ENCODE data around the gene PLXDC1.

The PLXDC1 gene

GRCh38 chr17:39194089-39194984 lies 42.9 kb upstream of the PLXDC1 start:
- TF ChIP-seq CTCF (IDR thresholded peaks at IDR 0.05): no peak
- no peak overlapping the region for H3K4me3 ChIP-seq (ENCODE audit: low read depth in 1 of 2, low read length in 1 of 2)

GRCh38 chr17:39193346-39193745 lies 41.9 kb upstream of the PLXDC1 start:
- H3K9me3 ChIP-seq: no peaks in the 10 kb centered on the region
- H3K27me3 ChIP-seq: peaks cover 56% of the 10 kb centered on the region
- no peak for TF ChIP-seq CTCF (IDR thresholded peaks at IDR 0.05)
- peaks cover 7 to 18% of the 10 kb centered on the region in 2 experiments for H3K4me1 ChIP-seq (ENCODE audit: control insufficient read depth in 1 of 2, insufficient read depth in 1 of 2, low read depth in 1 of 2, low read length in 1 of 2)
- H3K36me3 ChIP-seq: no peaks in the 10 kb centered on the region
- no peak overlapping the region for H3K4me3 ChIP-seq (ENCODE audit: low read depth in 1 of 2, low read length in 1 of 2)
- no peak overlapping the region for H3K27ac ChIP-seq

More at GRCh38 chr17:39194089-39194984, 42.9 kb upstream of the PLXDC1 start:
- H3K27ac ChIP-seq: no peak overlapping the region
- H3K9me3 ChIP-seq: no peaks in the 10 kb centered on the region
- peaks cover 15 to 28% of the 10 kb centered on the region in 2 experiments for H3K4me1 ChIP-seq (ENCODE audit: control insufficient read depth in 1 of 2, insufficient read depth in 1 of 2, low read depth in 1 of 2, low read length in 1 of 2)
- H3K36me3 ChIP-seq: no peaks in the 10 kb centered on the region
- H3K27me3 ChIP-seq: peaks cover 60% of the 10 kb centered on the region

DNA sequence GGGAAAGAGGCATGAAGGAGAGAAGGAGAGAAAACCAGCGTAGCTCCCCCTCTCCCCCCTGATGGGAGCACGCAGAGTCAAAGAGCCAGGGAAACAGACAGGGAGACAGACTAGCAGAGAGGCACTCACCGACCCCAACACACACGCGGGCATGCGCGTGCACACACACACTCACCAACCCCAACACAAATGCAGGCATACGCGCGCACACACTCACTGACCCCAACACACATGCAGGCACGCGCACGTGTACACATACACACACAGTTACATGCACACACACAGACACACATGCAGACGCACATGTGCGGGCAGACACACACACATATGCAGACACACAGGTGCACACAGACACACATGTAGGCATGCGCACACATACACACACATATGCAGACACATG lies 41.5 kb upstream of the PLXDC1 start:
- Histone ChIP-seq H3K36me3 (no peaks in the 10 kb centered on the region), H3K4me3 (ENCODE audit: low read depth in 1 of 2, low read length in 1 of 2) (no peak overlapping the region), H3K27ac (no peak overlapping the region), H3K9me3 (no peaks in the 10 kb centered on the region), H3K27me3 (peaks cover 52% of the 10 kb centered on the region), H3K4me1 (ENCODE audit: control insufficient read depth in 1 of 2, insufficient read depth in 1 of 2, low read depth in 1 of 2, low read length in 1 of 2) (peaks cover 7 to 14% of the 10 kb centered on the region in 2 experiments)
- no peak for TF ChIP-seq CTCF (IDR thresholded peaks at IDR 0.05)

DNA sequence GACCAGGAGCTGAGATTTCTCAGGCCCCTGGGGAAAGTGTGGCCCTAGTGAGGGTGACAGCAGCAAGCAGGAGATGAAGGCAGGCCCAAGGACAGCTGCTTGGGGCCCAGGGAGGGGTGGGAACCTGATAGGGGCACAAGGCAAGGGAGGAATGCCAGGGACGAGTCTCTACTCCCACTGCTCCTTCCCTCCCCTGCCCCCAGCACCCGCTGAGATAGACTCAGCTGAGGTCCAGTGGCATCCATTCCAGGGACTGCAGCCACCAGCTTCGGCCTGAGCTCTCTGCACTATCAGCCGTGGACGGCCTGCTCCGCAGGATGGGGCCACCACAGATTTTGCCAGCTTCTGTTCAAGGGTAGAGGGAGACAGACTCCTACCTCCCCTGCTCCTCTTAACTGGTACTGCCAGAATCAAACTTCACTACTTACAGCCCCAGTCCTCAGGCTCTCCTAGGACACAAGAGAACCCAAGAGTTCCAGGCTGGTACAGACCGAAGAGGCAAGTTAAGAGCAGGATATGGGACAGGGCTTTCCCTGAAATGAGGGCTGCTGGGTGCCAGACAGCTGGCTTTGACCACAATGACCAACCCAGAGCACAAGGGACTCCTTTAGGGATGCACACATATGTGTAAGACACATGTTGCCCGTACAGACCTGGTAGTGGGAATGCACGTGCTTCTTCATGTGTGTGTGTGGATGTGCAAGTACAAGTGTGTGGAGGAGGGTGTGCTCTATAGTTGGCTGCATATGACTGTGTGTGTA lies 40.5 kb upstream of the PLXDC1 start:
- no peak overlapping the region for H3K4me3 ChIP-seq (ENCODE audit: low read depth in 1 of 2, low read length in 1 of 2)
- no peak overlapping the region for H3K27ac ChIP-seq
- no peak for TF ChIP-seq CTCF (IDR thresholded peaks at IDR 0.05)
- H3K36me3 ChIP-seq: no peaks in the 10 kb centered on the region
- H3K4me1 ChIP-seq (ENCODE audit: control insufficient read depth in 1 of 2, insufficient read depth in 1 of 2, low read depth in 1 of 2, low read length in 1 of 2): peaks cover 2 to 4% of the 10 kb centered on the region in 2 experiments
- peaks cover 42% of the 10 kb centered on the region for H3K27me3 ChIP-seq
- H3K9me3 ChIP-seq: no peaks in the 10 kb centered on the region

DNA sequence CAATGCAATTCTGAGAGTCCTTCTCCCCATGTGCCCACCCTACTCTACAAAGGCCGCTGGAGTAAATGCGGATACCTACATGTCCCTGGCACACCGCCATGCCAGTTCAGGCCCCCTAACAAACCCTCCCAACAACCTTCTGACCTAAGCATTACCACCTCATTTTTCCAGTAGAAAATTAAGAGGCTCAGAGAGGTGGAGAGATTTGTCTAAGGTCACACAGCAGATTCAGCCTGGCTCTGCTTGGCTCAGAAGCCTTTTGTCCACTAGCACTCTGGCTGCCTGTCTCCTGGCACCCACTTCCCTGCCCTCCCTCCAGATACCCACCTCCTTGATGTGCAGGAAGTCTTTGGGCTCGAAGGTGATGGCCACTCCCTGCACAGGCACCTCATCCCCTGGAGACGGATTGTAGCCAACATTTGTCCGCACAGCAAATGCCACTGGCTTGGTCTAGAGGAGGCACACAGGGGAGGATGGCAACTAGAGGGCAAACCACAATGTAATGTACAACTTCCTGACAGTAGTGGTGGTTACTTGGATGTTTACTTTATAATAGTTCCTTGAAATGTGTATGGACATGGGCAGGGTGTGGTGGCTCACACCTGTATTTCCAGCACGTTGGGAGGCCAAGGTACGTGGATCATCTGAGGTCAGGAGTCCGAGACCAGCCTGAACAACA lies 35.9 kb upstream of the PLXDC1 start:
- TF ChIP-seq CTCF (IDR thresholded peaks at IDR 0.05): no peak
- Histone ChIP-seq H3K27ac (no peak overlapping the region), H3K4me3 (ENCODE audit: low read depth in 1 of 2, low read length in 1 of 2) (no peak overlapping the region), H3K9me3 (no peaks in the 10 kb centered on the region), H3K27me3 (no peaks in the 10 kb centered on the region), H3K36me3 (no peaks in the 10 kb centered on the region), H3K4me1 (ENCODE audit: control insufficient read depth in 1 of 2, insufficient read depth in 1 of 2, low read depth in 1 of 2, low read length in 1 of 2) (no peaks in the 10 kb centered on the region)
